Uterus (tissue), 2 donors: ENCODE measurements around the gene ZNF324B.

ENCODE experiments used
- POLR2A ChIP-seq, 2 donors: fragments of 450-650 bp; IDR thresholded peaks; one replicate each; pipeline ENCODE4 v1.6.1; 2016; ENCODE audit warnings: antibody characterized with exemption in 2 of 2, mild to moderate bottlenecking in 1 of 2, moderate library complexity in 1 of 2
- TF ChIP-seq, protein P1 (sequence below), 4 experiments: fragments of 200-600 bp in 2 of 4; fragments of 450-650 bp in 2 of 4; sonication (generic) in 2 of 4; IDR thresholded peaks; one replicate each; pipeline ENCODE4 v1.5.1; 2016 to 2019; ENCODE audit warnings: antibody characterized with exemption in 4 of 4, mild to moderate bottlenecking in 2 of 4, moderate library complexity in 1 of 4

DNA sequence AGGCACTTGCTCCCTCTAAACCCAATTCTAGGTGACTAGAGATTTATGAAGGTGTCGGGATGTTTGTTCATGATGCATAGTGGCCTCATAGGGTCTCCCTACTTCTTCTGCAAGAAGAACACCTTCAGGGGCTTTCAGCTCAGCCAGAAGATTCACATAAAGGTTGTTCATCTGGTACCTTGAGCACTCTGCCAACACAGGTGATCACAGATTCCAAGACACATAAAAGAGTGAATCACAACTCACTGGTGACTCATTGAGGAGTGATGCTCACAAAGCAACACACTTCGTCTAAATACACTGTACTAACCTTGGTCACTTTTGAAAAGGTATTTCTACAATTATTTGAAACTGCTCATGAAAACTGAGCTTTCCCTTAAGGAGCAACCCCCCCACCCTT is 8.6 kb downstream of the ZNF324B start:
- TF ChIP-seq, protein P1, sequence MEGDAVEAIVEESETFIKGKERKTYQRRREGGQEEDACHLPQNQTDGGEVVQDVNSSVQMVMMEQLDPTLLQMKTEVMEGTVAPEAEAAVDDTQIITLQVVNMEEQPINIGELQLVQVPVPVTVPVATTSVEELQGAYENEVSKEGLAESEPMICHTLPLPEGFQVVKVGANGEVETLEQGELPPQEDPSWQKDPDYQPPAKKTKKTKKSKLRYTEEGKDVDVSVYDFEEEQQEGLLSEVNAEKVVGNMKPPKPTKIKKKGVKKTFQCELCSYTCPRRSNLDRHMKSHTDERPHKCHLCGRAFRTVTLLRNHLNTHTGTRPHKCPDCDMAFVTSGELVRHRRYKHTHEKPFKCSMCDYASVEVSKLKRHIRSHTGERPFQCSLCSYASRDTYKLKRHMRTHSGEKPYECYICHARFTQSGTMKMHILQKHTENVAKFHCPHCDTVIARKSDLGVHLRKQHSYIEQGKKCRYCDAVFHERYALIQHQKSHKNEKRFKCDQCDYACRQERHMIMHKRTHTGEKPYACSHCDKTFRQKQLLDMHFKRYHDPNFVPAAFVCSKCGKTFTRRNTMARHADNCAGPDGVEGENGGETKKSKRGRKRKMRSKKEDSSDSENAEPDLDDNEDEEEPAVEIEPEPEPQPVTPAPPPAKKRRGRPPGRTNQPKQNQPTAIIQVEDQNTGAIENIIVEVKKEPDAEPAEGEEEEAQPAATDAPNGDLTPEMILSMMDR (IDR thresholded peaks at IDR 0.05): no peak
- TF ChIP-seq POLR2A (IDR thresholded peaks at IDR 0.05): no peak
